HEK293T (cell line): ENCODE data around the gene DSPP.

ENCODE experiments used
- ELF4 ChIP-seq: fragments of 450-650 bp; IDR thresholded peaks from 2 replicates; pipeline ENCODE4 v1.6.1; 2017; ENCODE audit warnings: antibody characterized with exemption
- FOXA1 ChIP-seq: fragments of 450-650 bp; IDR thresholded peaks from 2 replicates; pipeline ENCODE4 v1.6.1; 2016; ENCODE audit warnings: mild to moderate bottlenecking
- HDGF ChIP-seq: fragments of 450-650 bp; IDR thresholded peaks from 2 replicates; pipeline ENCODE4 v1.6.1; 2017; ENCODE audit warnings: antibody characterized with exemption, borderline replicate concordance
- LEF1 ChIP-seq: fragments of 450-650 bp; IDR thresholded peaks from 2 replicates; pipeline ENCODE4 v1.6.1; 2017; ENCODE audit warnings: mild to moderate bottlenecking, borderline replicate concordance
- SUZ12 ChIP-seq: fragments of 450-650 bp; IDR thresholded peaks from 2 replicates; pipeline ENCODE4 v1.6.1; 2016; ENCODE audit warnings: mild to moderate bottlenecking

DNA sequence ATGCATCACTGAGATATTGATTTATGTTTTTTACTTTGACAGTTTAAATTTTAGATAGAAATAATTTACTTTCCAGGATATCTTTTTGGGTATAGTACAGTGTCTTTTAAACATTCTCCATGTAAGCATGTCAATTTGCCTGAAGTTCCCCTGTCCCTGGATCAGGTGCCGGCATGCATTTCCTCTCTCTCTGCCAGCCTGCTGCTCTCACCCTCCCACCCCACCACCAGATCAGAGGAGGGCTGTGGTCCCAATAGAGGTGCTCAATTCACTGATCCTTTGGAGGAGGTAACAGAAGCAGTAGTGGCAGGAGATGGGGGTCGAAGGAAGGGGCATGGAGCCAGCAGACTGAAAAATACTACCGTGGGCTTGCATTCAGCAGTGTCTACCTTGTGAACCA lies 28.3 kb upstream of the DSPP start:
- no peak for TF ChIP-seq SUZ12
- TF ChIP-seq ELF4 = no peak
- no peak for TF ChIP-seq FOXA1
- TF ChIP-seq HDGF = no peak
- TF ChIP-seq LEF1 = no peak
